ENCODE data around the gene ISOC2.
"Not testable (repeated sequence)": the region's sequence is repeated elsewhere in the genome, so short reads cannot be mapped to it uniquely, and the experiment has no call there.

ISOC2 gene, protein sequence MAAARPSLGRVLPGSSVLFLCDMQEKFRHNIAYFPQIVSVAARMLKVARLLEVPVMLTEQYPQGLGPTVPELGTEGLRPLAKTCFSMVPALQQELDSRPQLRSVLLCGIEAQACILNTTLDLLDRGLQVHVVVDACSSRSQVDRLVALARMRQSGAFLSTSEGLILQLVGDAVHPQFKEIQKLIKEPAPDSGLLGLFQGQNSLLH

DNA sequence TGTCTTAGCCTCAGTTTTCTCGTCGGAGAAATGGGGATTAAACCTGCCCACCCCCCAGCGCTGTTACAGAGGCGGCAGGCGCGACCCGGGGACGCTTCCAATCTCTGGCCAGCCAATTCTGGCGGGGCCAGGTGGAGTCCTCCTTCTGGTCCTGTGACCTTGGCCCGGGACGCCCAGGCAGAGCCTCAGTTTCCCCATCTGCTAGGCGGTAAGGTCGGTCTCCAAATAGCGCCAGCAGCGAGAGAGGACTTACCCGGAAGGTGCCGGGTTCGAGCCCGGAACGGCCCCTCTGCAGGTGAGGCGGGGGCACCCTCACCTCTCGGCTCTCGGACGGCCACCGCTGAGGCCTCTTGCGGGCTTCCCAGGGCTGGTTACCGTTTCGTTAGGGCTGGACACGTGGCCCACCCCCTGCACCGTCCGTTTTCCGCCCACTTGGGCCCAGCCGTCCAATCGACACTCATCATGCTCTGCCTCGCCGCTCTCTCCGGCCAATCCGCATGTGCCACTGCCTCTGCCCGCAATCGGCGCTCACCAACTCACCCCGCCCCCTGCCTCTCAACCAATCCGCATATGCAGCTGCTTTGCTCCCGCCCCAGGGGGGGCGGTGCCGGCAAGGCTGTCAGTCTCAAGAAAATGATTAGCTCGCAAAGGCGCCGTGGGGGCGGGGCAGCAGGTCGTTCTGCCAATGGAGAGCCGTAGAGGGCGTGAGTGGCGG, at the start of gene ISOC2:
ISOC2 (minus strand) TSS at position 384 of the 715 bp plus-strand sequence. CDS start 5,156 bp downstream, outside the sequence.
- DNase-seq (ENCODE audit: low read depth in 2 of 2): peak; percentile 100

DNA sequence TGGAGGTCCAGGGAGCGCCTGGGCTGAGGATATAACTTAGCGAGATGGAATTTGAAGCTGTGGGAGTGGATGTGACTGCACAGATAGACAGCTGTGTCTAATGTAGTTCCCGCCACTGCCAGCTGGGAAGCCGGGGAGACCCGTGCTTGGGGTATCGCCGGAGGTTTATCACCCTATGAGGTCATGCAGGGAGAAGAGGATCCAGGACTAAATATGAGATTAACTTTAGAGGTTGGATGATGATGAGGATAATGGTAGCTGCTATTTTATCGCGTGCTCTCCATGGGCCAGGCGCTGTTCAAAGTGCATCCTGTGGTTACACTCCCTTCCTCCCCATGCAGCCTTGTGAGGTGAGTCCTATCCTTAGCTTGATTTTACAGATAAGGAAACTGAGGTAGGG, 46.7 kb upstream of the ISOC2 start:
- no peak for DNase-seq (ENCODE audit: low read depth in 2 of 2)

DNA sequence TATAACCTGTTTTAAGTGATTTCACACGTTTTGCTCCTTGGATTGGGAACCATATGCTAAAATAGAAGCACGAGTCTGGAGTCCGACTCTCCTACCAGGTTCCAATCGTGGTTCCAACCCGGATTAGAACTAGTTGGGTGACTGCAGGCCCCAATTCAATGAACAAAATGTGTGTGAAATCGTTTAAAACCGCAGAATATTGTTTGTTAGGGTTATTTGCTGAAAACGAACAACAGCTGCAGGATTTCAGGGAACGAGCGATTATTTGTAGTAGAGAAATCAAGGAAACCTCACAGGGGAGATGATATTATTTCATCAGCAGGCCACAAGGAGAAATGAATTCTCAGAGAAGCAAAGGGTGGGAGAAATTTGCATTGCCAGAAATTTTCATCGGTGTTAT, 43.5 kb upstream of the ISOC2 start:
- DNase-seq (ENCODE audit: low read depth in 2 of 2): no peak

DNA sequence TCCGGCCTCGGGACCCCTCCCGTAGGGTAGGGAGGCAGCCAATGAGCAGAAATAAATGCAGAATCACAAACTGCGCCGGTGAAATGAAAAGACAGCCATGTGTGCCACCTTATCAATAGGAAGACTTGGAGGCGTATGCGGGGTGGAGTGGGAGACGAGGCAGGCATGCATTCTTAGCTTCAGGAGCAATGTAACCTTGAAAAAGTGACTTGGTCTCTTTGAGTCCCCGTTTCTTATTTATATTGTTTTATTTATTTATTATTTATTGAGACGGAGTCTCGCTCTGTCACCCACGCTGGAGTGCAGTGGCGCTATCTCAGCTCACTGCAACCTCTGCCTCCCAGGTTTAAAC, 42.8 kb upstream of the ISOC2 start:
- DNase-seq (ENCODE audit: low read depth in 2 of 2): no peak

DNA sequence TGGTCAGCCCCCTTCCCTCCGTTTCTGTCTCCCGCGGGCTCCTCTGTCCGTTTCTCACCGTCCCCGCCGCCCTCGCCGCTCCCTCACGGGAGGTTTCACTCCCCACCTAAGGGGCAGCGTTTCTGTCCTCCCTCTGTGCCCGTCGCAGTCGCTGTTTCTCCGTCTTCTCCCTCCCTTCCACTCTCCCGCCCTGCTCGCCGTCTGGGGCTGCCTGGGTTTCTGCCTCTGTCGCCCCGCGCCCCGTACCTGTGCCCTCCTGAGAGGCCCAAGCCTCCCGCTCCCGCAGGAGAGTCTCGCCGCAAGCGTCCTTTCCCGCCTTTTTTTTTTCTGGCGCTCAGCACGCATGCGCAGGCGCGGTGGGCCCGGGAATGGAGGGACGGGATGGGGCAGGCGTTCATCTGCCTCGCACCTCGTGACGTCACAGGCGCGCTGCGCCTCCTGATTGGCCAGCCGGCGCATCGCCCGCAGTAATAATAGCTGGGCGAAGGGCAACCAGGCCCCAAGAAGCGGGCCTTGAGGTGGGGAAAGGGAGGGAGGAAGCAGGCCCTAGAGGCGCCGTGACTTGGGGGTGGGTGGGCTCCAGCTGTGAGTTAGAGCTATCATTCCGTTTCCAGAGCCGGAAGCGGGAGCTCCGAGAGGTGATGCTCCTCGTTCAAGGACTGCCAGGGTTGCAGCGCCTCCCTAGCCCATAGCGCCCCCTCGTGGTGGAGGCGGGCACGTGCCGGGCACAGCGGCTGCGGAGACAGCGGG, 42.2 kb upstream of the ISOC2 start:
- DNase-seq (ENCODE audit: low read depth in 2 of 2): peak; percentile 93 to 94

DNA sequence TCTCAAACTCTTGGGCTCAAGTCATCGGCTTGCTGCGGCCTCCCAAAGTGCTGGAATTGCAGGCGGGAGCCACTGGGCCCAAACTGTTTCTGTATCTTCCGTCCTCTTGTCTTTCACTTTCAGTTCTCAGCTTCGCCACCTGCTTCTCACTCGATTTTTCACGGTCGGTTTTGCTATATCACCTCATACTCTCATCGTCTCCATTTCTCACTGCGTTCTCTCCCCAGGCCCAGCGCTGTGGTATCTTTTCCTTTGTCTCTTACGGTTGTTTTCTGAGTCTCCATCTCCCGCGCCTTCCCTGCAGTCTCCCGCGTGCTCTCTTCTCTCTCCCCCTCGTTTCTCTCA, 41.7 kb upstream of the ISOC2 start:
- no peak for DNase-seq (ENCODE audit: low read depth in 2 of 2)

DNA sequence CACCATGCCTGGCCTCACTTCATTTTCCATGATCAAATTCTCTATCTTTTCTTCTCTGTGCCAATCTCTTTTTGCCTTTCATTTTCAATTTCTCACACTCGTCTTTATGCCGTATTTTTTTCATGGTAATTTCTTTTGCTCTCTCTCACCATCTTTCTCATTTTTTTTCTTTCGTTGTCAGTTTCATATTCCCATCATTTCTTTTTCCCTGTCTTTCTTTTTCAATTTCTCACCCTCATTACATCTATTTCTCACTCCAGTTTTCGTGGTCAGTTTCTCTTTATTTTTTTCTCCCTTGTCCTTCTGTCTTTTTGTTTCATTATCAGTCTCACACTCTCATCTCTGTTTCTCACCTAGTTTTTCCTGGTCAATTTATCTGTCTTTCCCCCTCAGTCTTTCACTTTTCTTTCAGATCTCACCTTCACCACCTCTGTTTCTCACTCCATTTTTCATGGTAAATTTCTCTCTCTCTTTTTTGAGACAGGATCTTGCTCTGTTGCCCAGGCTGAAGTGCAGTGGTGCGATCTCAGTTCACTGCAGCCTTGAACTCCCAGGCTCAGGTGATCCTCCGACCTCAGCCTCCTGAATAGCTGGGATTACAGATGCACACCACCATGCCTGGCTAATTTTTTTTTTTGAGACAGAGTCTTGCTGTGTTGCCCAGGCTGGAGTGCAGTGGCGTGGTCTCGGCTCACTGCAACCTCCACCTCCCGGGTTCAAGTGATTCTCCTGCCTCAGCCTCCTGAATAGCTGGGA, 40.9 kb upstream of the ISOC2 start:
- DNase-seq (ENCODE audit: low read depth in 2 of 2): no peak

DNA sequence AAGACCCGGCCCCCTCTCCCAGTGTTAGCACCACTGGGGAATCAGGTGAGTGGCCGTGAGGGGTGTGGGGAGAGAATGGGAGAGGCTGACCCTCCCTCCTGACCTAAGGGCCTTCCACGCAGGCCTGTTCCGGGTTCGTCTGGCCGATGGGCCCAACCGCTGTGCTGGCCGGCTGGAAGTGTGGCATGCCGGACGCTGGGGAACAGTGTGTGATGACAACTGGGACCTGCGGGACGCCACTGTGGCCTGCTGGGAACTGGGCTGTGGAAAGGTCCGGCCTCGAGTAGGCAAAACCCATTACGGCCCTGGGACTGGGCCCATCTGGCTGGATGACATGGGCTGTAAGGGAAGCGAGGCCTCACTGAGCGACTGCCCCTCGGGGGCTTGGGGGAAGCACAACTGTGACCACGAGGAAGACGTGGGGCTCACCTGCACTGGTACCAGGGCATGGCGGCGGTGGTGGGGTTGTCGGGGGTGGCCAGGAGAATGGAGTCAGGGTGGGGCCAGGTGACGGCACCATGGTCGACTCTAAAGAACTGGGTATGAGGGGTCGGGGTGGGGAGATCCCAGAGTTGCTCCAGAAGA, 39.0 kb upstream of the ISOC2 start:
- no peak for DNase-seq (ENCODE audit: low read depth in 2 of 2)

DNA sequence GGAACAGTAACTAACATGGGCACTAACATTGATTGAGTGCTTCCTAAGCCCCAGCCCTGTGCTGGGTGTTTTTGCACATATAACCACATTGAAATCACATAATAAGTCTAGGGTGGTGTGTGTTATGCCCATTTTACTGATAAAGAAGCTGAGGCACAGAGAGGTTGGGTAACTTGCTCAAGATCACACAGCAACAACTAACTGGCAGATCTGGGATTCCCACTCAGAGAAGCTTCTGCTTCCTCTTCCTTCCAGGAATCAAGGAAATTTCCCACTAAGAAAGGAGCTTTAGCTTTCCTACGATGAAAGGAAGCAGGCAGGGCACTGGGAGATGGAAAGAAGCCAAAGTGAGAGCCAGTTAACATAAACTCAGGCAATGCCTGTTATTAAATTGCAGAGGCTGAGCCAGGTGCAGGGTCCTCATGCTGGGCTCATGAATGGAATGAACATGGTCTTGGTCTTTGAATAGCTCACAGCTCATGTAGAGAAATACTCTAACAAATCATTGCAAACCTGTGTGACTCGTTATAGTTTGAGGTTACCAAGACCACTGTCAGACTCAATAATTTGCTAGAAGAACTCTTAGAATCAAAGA, 36.9 kb upstream of the ISOC2 start:
- no peak for DNase-seq (ENCODE audit: low read depth in 2 of 2)

DNA sequence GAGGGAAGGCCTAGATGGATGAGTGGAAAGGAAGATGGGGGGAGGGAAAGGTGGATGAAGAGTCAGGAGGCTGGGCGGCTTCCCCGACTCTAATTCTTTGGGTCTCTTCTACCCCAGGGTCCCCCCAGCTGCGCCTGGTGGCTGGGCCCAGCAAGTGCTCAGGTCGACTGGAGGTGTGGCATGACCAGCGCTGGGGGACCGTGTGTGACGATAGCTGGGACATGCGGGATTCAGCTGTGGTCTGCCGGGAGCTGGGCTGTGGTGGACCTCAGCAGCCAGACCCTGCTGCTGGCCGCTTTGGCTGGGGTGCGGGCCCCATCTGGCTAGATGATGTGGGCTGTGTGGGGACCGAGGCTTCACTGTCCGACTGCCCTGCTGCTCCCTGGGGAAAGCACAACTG, 36.3 kb upstream of the ISOC2 start:
- no peak for DNase-seq (ENCODE audit: low read depth in 2 of 2)

DNA sequence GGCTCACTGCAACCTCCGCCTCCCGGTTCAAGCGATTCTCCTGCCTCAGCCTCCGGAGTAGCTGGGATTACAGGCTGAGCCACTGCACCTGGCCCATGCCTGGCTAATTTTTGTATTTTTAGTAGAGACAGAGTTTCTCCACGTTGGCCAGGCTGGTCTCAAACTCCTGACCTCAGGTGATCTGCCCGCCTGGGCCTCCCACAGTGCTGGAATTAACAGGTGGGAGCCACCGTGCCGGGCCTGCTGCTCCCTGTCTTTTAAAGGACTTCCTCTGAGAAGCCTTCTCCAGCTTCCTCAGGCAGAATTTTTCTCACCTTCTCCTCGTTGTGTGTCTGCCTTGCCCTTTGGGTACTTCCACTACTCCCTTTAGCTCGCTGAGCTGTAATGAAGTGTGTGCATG, 35.4 kb upstream of the ISOC2 start:
- DNase-seq (ENCODE audit: low read depth in 2 of 2): not testable (repeated sequence)

DNA sequence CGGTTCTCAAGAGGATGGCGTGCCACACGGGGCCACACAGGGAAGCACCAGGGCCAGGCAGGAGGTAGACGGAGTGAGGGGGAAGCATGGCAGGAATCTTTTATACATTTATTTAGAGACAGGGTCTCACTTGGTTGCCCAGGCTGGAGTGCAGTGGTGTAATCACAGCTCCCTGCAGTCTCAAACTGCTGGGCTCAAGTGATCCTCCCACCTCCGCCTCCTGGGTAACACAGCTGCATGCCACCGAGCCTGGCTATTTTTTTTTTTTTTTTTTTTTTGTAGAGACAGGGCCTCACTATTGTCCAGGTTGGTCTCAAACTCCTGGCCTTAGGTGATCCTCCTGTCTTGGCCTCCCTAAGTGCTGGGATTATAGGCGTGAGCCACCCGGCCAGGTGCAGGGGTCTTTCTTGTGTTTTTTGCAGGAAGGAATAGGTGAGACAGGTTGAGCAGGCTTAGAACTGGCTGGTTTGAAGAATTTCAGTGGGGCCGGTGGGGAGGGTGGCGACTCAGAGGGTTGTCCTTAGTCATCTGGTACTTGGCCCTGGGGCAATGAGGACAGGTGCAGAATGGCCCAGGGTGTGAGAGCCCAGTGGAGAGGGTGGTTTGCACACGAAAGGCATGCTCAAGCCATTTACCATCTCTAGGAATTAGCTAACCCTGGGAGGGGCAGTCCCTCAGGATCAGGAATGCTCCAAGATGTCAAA, 34.4 kb upstream of the ISOC2 start:
- no peak for DNase-seq (ENCODE audit: low read depth in 2 of 2)

DNA sequence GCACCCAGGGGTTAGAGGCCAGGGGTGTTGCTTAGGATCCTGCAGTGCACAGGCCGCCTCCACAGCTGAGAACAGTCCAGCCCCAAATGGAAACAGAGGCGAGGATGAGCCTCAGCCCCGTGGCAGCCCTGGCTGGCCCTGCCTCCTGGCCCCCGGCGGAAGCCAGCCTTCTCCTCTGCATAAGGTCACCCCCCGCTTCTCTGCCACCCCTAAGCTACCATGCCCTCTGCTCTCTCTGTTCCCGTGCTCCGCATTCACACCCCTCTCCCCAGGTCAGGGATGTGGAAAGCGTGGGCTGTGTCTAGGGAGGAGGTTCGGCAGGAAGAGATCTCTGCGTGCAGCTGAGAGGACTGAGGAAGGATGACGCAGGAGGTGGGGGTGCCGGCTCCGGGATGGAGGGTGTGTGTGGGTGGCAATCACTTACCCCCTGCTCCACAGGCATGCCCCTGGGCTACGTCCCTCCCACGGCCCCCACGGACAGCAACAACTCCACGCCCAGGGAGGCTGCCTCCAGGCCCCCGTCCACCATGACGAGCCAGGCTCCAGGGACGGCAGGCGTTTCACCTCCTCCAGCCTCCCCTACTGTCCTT, 32.8 kb upstream of the ISOC2 start:
- no peak for DNase-seq (ENCODE audit: low read depth in 2 of 2)

DNA sequence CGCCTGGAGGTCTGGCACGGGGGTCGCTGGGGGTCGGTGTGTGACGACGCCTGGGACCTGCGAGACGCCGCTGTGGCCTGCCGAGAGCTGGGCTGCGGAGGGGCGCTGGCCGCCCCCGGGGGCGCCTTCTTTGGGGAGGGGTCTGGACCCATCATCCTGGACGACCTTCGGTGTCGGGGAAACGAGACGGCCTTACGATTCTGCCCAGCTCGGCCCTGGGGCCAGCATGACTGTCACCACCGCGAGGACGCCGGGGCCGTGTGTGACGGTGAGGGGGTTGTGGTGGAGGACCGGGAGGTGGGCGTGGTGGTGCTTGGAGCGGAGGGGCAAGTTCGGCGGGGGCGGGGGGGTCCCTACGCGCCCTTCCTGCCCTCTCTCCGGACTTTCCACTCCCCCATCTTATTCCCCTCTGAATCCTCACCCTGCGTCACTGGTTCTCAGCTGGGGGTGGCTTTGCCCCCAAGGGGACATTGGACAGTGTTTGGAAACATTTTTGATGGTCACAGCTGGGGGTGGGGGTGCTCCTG, 32.3 kb upstream of the ISOC2 start:
- DNase-seq (ENCODE audit: low read depth in 2 of 2): no peak

DNA sequence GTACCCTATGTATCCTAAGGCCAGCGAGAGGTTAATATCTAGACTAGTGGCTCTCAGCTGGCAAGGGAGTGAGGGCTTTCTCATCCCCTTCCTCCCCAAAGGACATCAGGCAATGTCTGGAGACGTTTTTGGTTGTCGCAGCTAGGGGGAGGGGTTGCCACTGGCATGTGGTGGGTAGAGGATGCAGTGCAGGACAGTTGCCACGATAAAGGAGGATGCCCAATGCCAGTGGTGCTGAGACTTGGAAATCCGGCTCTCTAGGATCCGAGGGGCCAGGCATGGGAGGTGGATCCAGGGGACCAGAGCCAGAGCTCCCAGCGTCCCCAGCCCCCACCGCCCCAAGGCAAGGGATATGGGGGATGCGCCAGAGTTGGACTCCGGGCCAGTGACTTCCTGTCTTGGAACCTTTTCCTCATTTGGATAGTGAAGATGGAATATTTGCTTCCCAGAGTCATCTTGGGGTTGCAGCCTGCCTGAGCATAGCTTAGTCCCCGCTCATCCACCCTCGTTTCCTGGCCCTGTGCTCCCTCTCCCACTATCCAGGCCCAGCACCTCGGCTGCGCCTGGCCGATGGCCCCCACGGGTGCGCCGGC, 31.7 kb upstream of the ISOC2 start:
- DNase-seq (ENCODE audit: low read depth in 2 of 2): no peak

DNA sequence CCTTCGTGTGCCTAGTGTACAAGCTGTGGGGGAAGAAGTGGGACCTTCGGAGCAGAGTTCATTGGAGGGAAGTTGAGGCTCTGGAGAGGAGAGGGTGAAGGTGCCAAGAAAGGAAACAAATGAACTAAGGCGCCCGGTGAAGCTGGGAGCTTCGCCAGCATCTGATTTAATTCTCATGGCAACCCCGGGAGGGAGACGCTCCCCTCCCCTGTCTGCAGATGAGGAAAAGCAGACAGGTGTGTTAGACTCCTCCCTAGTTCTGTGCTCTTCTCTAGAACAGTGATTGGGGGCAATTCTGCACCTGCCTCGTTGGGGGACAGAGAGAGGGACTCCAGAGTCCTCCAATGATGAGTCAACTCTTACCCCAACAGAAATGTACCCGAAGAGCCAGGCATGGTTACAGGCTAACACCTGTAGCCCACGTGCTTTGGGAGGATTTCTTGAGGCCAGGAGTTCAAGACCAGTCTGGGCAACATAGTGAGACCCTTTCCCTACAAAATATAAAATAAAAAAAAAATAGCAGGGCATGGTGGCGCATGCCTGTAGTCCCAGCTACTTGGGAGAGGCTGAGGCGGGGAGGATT, 31.0 kb upstream of the ISOC2 start:
- no peak for DNase-seq (ENCODE audit: low read depth in 2 of 2)

DNA sequence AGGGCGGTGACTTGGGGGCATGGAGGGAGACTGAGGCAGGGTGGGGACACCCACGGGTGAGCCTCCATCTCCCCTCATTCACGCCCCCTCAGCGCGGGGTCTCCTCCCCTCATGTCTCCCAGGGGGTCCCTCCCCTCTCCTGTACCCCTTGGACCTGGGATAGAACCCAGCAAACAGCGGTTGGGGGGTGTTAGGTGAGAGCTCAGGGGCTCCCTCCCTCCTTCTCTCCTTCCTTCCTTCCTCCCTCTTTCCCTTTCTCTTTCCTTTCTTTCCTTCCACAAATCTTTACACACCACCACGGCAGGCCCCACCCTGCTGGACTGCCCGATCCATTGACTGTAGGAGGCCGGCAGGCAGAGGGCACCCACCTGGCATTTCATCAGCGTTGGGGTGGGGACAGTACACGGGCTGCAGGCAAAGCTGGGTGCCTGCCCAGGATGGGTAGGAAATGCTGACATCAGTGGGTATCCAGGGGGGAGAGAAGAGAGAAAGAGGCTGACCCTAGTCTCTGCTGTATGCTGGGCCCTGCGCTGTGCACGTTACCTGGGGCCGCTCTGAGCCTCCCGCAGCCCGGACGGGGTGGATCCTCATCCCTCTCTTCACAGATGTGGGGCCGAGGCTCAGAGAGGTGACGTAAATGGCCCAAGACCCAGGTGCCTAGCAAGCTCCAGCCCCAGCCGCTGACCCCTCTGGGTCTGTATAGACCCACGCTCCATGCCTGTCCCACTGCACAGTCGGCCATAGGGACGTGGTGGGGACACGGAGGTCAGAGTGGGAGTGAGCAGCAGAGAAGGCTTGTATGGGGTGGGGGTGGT, 30.3 kb upstream of the ISOC2 start:
- no peak for DNase-seq (ENCODE audit: low read depth in 2 of 2)

DNA sequence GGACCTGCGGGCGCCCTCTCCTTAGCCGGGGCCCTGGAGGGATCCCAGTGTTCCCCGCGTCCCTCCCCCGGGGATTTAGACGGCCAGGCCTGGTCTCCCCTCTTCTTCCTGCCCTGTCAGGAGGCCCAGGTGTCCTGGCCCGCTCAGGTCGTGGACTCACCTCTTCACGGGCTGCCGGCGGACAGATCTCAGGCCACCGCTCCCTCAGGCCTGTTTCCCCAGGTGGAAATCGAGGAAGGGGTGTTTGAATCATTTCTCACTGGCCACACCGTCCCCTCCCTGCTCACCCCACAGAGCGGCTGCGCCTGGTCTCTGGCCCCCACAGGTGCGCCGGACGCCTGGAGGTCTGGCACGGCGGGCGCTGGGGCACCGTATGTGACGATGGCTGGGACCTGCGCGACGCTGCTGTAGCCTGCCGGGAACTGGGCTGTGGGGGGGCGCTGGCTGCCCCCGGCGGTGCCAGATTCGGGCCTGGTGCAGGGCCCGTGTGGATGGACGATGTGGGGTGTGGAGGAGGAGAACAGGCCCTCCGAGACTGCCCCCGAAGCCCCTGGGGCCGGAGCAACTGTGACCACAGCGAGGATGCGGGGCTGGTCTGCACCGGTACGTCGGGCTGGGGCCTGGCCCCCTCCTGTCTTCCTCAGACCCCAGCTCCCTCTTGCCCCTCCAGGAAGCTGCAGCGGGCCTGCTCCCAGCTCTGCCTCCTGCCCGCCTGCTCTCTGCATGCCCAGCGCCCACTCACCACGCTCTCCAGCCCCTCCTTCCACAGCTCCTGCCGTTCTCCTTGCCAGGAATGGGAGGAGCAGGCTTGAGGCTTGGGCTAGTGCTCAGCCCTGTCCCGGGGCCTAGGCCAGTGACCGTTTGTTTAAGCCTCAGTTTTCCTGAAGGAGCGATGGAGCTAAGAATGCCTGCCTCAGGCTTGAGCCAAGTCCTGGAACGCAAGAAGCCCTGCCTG, 29.3 kb upstream of the ISOC2 start:
- DNase-seq (ENCODE audit: low read depth in 2 of 2): no peak
